ENCODE results near the gene CNTNAP2. TPM values are rescaled to one million over a fixed set of nuclear protein-coding genes. Genes with fewer than 3 reads are reported as not detected.

Gene CNTNAP2
- total and polyA plus RNA-seq, 2 donors (not counting 1 experiment from before 2014, with no cell fraction given) = not detected

DNA sequence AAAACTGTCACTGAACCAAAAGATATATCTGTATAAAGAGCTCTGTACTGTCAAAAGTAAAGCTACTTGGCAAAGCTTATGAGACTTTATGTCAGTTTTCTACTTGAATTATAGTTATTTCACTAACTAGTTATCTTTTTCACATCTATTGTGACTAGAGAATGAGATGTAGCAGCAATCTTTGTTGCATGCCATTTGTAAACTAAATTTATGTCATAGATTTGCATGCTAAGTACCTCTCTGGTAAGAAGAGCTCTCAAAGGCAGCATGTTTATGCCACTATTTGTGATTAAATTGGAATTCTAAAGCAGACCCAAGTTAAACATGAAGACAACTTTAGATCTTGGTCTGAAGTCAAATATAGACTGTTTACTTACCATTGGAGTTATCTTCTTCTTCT lies 300.6 kb downstream of the CNTNAP2 start:
- Histone ChIP-seq H3K27ac (ENCODE audit: insufficient read depth, low read length) (no peak overlapping the region), H3K4me3 (replicated peaks in 1 of 4; ENCODE audit: control extremely low read depth in 1 of 4, insufficient read depth in 1 of 4, low read depth in 3 of 4, low read length in 4 of 4) (no peak overlapping the region), H3K9me3 (ENCODE audit: control insufficient read depth, insufficient read depth, low read depth, low read length) (no peaks in the 10 kb centered on the region), H3K27me3 (ENCODE audit: control insufficient read depth, insufficient read depth, low read length) (no peaks in the 10 kb centered on the region), H2AFZ (ENCODE audit: low read length) (no peak overlapping the region), H4K20me1 (ENCODE audit: control insufficient read depth, extremely low read depth, insufficient read depth, low read length) (no peaks in the 10 kb centered on the region), H3K4me2 (ENCODE audit: extremely low read depth, insufficient read depth, low read length) (no peak overlapping the region), H3K79me2 (ENCODE audit: control insufficient read depth, insufficient read depth, low read length) (no peaks in the 10 kb centered on the region), H3K4me1 (ENCODE audit: control insufficient read depth, extremely low read depth, insufficient read depth, low read length) (no peaks in the 10 kb centered on the region), H3K36me3 (ENCODE audit: control insufficient read depth, insufficient read depth, low read length) (no peaks in the 10 kb centered on the region), H3K9ac (ENCODE audit: insufficient read depth, low read length) (no peak overlapping the region)
- TF ChIP-seq EZH2 (IDR thresholded peaks at IDR 0.05; ENCODE audit: low read length, missing control alignments) = no peak
- TF ChIP-seq, protein P1, sequence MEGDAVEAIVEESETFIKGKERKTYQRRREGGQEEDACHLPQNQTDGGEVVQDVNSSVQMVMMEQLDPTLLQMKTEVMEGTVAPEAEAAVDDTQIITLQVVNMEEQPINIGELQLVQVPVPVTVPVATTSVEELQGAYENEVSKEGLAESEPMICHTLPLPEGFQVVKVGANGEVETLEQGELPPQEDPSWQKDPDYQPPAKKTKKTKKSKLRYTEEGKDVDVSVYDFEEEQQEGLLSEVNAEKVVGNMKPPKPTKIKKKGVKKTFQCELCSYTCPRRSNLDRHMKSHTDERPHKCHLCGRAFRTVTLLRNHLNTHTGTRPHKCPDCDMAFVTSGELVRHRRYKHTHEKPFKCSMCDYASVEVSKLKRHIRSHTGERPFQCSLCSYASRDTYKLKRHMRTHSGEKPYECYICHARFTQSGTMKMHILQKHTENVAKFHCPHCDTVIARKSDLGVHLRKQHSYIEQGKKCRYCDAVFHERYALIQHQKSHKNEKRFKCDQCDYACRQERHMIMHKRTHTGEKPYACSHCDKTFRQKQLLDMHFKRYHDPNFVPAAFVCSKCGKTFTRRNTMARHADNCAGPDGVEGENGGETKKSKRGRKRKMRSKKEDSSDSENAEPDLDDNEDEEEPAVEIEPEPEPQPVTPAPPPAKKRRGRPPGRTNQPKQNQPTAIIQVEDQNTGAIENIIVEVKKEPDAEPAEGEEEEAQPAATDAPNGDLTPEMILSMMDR (conservative IDR thresholded peaks at IDR 0.05 in 1 of 2, IDR thresholded peaks at IDR 0.05 in 1 of 2; ENCODE audit: low read depth in 1 of 2, low read length in 2 of 2) = no peak
- no peak for DNase-seq (ENCODE audit: low read depth in 2 of 2)

DNA sequence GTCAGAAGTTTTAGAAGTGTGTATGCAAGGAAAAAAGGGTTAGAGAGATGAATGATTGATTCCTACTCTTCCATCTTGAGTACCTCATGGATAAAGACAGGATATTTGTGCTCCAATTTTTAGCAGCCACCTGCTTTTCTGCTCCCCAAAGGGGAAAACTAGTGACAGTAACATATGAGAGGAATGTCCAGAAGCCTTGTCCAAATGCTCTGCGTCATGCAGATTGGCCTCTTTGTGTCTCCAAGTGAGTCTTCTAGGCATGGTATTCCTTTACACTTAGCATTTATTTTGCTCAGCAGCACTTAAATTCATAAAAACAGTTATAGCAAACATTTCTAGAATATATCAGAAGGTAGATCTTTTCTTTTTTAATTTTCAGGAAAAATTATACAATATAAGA lies 306.8 kb downstream of the CNTNAP2 start:
- Histone ChIP-seq H3K9me3 (ENCODE audit: control insufficient read depth, insufficient read depth, low read depth, low read length) (no peaks in the 10 kb centered on the region), H3K27ac (ENCODE audit: insufficient read depth, low read length) (no peak overlapping the region), H3K27me3 (ENCODE audit: control insufficient read depth, insufficient read depth, low read length) (no peaks in the 10 kb centered on the region), H4K20me1 (ENCODE audit: control insufficient read depth, extremely low read depth, insufficient read depth, low read length) (no peaks in the 10 kb centered on the region), H2AFZ (ENCODE audit: low read length) (no peak overlapping the region), H3K4me3 (replicated peaks in 1 of 4; ENCODE audit: control extremely low read depth in 1 of 4, insufficient read depth in 1 of 4, low read depth in 3 of 4, low read length in 4 of 4) (no peak overlapping the region), H3K4me1 (ENCODE audit: control insufficient read depth, extremely low read depth, insufficient read depth, low read length) (no peaks in the 10 kb centered on the region), H3K36me3 (ENCODE audit: control insufficient read depth, insufficient read depth, low read length) (no peaks in the 10 kb centered on the region), H3K4me2 (ENCODE audit: extremely low read depth, insufficient read depth, low read length) (no peak overlapping the region), H3K79me2 (ENCODE audit: control insufficient read depth, insufficient read depth, low read length) (no peaks in the 10 kb centered on the region), H3K9ac (ENCODE audit: insufficient read depth, low read length) (no peak overlapping the region)
- TF ChIP-seq, protein P1 (conservative IDR thresholded peaks at IDR 0.05 in 1 of 2, IDR thresholded peaks at IDR 0.05 in 1 of 2; ENCODE audit: low read depth in 1 of 2, low read length in 2 of 2) = no peak
- no peak for TF ChIP-seq EZH2 (IDR thresholded peaks at IDR 0.05; ENCODE audit: low read length, missing control alignments)
- DNase-seq (ENCODE audit: low read depth in 2 of 2) = no peak

DNA sequence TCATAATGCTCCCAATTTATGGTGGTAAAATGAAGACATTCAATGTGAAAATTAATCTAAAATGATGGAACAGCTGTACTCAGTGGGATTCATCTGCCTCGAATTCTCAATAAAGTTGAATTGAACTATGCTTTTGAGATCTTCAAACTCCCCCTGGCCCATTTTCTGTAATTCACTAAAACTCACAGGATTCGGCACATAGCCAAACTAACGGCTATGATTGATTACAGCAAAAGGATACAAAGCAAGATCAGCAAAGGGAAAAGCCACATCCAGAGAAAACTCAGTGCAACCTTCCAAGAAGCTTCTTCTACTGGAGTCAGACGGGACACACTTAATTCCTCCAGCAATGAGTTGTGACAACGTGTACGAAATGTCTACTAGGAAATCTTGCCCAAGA lies 307.5 kb downstream of the CNTNAP2 start:
- Histone ChIP-seq H3K4me1 (ENCODE audit: control insufficient read depth, extremely low read depth, insufficient read depth, low read length) (no peaks in the 10 kb centered on the region), H3K4me2 (ENCODE audit: extremely low read depth, insufficient read depth, low read length) (no peak overlapping the region), H3K4me3 (replicated peaks in 1 of 4; ENCODE audit: control extremely low read depth in 1 of 4, insufficient read depth in 1 of 4, low read depth in 3 of 4, low read length in 4 of 4) (no peak overlapping the region), H4K20me1 (ENCODE audit: control insufficient read depth, extremely low read depth, insufficient read depth, low read length) (no peaks in the 10 kb centered on the region), H3K36me3 (ENCODE audit: control insufficient read depth, insufficient read depth, low read length) (no peaks in the 10 kb centered on the region), H3K27me3 (ENCODE audit: control insufficient read depth, insufficient read depth, low read length) (no peaks in the 10 kb centered on the region), H2AFZ (ENCODE audit: low read length) (no peak overlapping the region), H3K9ac (ENCODE audit: insufficient read depth, low read length) (no peak overlapping the region), H3K9me3 (ENCODE audit: control insufficient read depth, insufficient read depth, low read depth, low read length) (no peaks in the 10 kb centered on the region), H3K79me2 (ENCODE audit: control insufficient read depth, insufficient read depth, low read length) (no peaks in the 10 kb centered on the region), H3K27ac (ENCODE audit: insufficient read depth, low read length) (no peak overlapping the region)
- no peak for DNase-seq (ENCODE audit: low read depth in 2 of 2)
- TF ChIP-seq, protein P1 (conservative IDR thresholded peaks at IDR 0.05 in 1 of 2, IDR thresholded peaks at IDR 0.05 in 1 of 2; ENCODE audit: low read depth in 1 of 2, low read length in 2 of 2) = no peak
- TF ChIP-seq EZH2 (IDR thresholded peaks at IDR 0.05; ENCODE audit: low read length, missing control alignments) = no peak

Data from fibroblast of lung (primary cell).